Right forelimb (tissue), 1 donor: ENCODE measurements around the gene AHNAK2.
"Not testable (repeated sequence)": the region's sequence is repeated elsewhere in the genome, so short reads cannot be mapped to it uniquely, and the experiment has no call there.

ENCODE experiments used
- DNase-seq: peaks from one replicate; pipeline ENCODE4 v3.0.0-alpha.2; 2018

AHNAK2 gene

GRCh38 chr14:104971447-104972240 lies 6.5 kb downstream of the AHNAK2 start:
- no peak for DNase-seq

- DNase-seq: peak; percentile 79
These were observed 7.7 kb downstream of the AHNAK2 start for GRCh38 chr14:104970231-104971068.

GRCh38 chr14:104969741-104970230 lies 8.4 kb downstream of the AHNAK2 start:
- no peak for DNase-seq

GRCh38 chr14:104968541-104969401 lies 9.4 kb downstream of the AHNAK2 start:
- no peak for DNase-seq

- DNase-seq: peak; percentile 86
These were observed 10.0 kb downstream of the AHNAK2 start for GRCh38 chr14:104968153-104968527.

GRCh38 chr14:104967386-104968152 lies 10.6 kb downstream of the AHNAK2 start:
- peak; percentile 80 for DNase-seq

- no peak for DNase-seq
These were observed 11.2 kb downstream of the AHNAK2 start for GRCh38 chr14:104966981-104967385.

GRCh38 chr14:104966261-104966865 lies 11.8 kb downstream of the AHNAK2 start:
- DNase-seq: no peak

GRCh38 chr14:104965561-104966231 lies 12.5 kb downstream of the AHNAK2 start:
- DNase-seq: no peak

- no peak for DNase-seq
These were observed 13.6 kb downstream of the AHNAK2 start for GRCh38 chr14:104964546-104964945.

GRCh38 chr14:104957146-104958113 lies 20.7 kb downstream of the AHNAK2 start:
- DNase-seq: no peak

- no peak for DNase-seq
These were observed 21.8 kb downstream of the AHNAK2 start for GRCh38 chr14:104956290-104956890.

- no peak for DNase-seq
These were observed 22.8 kb downstream of the AHNAK2 start for GRCh38 chr14:104955396-104955770.

- DNase-seq: no peak
These were observed 23.3 kb downstream of the AHNAK2 start for GRCh38 chr14:104954746-104955395.

- DNase-seq: no peak
These were observed 24.1 kb downstream of the AHNAK2 start for GRCh38 chr14:104953896-104954656.

GRCh38 chr14:104953097-104953496 lies 25.1 kb downstream of the AHNAK2 start:
- no peak for DNase-seq

- DNase-seq: not testable (repeated sequence)
These were observed 26.1 kb downstream of the AHNAK2 start for GRCh38 chr14:104951863-104952657.
